SK-N-SH treated with all-trans-retinoic acid at 6 μM for 48 hours (cell line): ENCODE measurements around the gene GATAD2A.

Experiments
- ATAC-seq: fragments of 200-7000 bp; cut with Tn5 transposase; 3 replicates; pipeline ENCODE4 v1.9.1; 2020; ENCODE audit warnings: mild to moderate bottlenecking, moderate library complexity
- ARNTL ChIP-seq: fragments of 450-650 bp; formaldehyde crosslinking; IDR thresholded peaks from 2 replicates; pipeline ENCODE4 v1.5.0; 2020; ENCODE audit warnings: low read depth, mild to moderate bottlenecking, moderate library complexity, borderline replicate concordance
- BACH2 ChIP-seq: fragments of 250-450 bp; sonication (Bioruptor Pico); IDR thresholded peaks from 2 replicates; pipeline ENCODE4 v1.9.0; 2021; ENCODE audit warnings: mild to moderate bottlenecking, borderline replicate concordance
- CSDC2 ChIP-seq: fragments of 250-450 bp; sonication (Bioruptor Pico); IDR thresholded peaks from 2 replicates; pipeline ENCODE4 v1.5.0; 2020; ENCODE audit warnings: mild to moderate bottlenecking, moderate library complexity
- ESRRG ChIP-seq: fragments of 250-450 bp; sonication (Bioruptor Pico); IDR thresholded peaks from 2 replicates; pipeline ENCODE4 v1.6.1; 2021; ENCODE audit warnings: mild to moderate bottlenecking
- GLIS3 ChIP-seq: fragments of 250-450 bp; sonication (Bioruptor Pico); IDR thresholded peaks from 2 replicates; pipeline ENCODE4 v1.5.0; 2020; ENCODE audit warnings: mild to moderate bottlenecking, moderate library complexity
- ISL1 ChIP-seq: fragments of 250-450 bp; sonication (Bioruptor Pico); IDR thresholded peaks from 2 replicates; pipeline ENCODE4 v2.1.2; 2022; ENCODE audit warnings: mild to moderate bottlenecking, moderate library complexity
- OSR1 ChIP-seq: fragments of 250-450 bp; sonication (Bioruptor Pico); IDR thresholded peaks from 2 replicates; pipeline ENCODE4 v1.8.0; 2022; ENCODE audit warnings: moderate library complexity, mild to moderate bottlenecking, inconsistent platforms
- PPARA ChIP-seq: fragments of 250-450 bp; sonication (Bioruptor Pico); IDR thresholded peaks from 2 replicates; pipeline ENCODE4 v1.5.0; 2020; ENCODE audit warnings: mild to moderate bottlenecking, borderline replicate concordance
- SNAI2 ChIP-seq: fragments of 250-450 bp; sonication (Bioruptor Pico); IDR thresholded peaks from 2 replicates; pipeline ENCODE4 v1.5.0; 2020; ENCODE audit warnings: mild to moderate bottlenecking, moderate library complexity
- TCF4 ChIP-seq: fragments of 250-450 bp; sonication (Bioruptor Pico); IDR thresholded peaks from 2 replicates; pipeline ENCODE4 v1.8.0; 2021; ENCODE audit warnings: mild to moderate bottlenecking, moderate library complexity, borderline replicate concordance
- TOX ChIP-seq: fragments of 250-450 bp; sonication (Bioruptor Pico); IDR thresholded peaks from 2 replicates; pipeline ENCODE4 v1.8.0; 2021; ENCODE audit warnings: mild to moderate bottlenecking, moderate library complexity, borderline replicate concordance
- ZC3H10 ChIP-seq: fragments of 250-450 bp; sonication (Bioruptor Pico); IDR thresholded peaks from 2 replicates; pipeline ENCODE4 v1.5.1; 2021; ENCODE audit warnings: mild to moderate bottlenecking, moderate library complexity
- ZFP3 ChIP-seq: fragments of 250-450 bp; sonication (Bioruptor Pico); IDR thresholded peaks from 2 replicates; pipeline ENCODE4 v1.5.0; 2020; ENCODE audit warnings: mild to moderate bottlenecking, moderate library complexity
- ZFP30 ChIP-seq: fragments of 450-650 bp; formaldehyde crosslinking; IDR thresholded peaks from 2 replicates; pipeline ENCODE4 v1.5.0; 2022; ENCODE audit warnings: mild to moderate bottlenecking, moderate library complexity
- ZNF565 ChIP-seq: fragments of 450-650 bp; formaldehyde crosslinking; conservative IDR thresholded peaks from 2 replicates; pipeline ENCODE4 v1.5.0; 2020; ENCODE audit warnings: low read depth, mild to moderate bottlenecking, moderate library complexity
- ZNF70 ChIP-seq: fragments of 450-650 bp; formaldehyde crosslinking; IDR thresholded peaks from 2 replicates; pipeline ENCODE4 v1.5.0; 2020; ENCODE audit warnings: mild to moderate bottlenecking, moderate library complexity
- ZNF8 ChIP-seq: fragments of 450-650 bp; formaldehyde crosslinking; IDR thresholded peaks from 2 replicates; pipeline ENCODE4 v1.5.0; 2020; ENCODE audit warnings: mild to moderate bottlenecking, moderate library complexity
- TF ChIP-seq, protein P1 (sequence below): fragments of 250-450 bp; sonication (Bioruptor Pico); IDR thresholded peaks from 2 replicates; pipeline ENCODE4 v1.5.1; 2020; ENCODE audit warnings: low read depth, mild to moderate bottlenecking, moderate library complexity
- TF ChIP-seq, protein P2 (sequence below): fragments of 250-450 bp; sonication (Bioruptor Pico); IDR thresholded peaks from 2 replicates; pipeline ENCODE4 v1.8.0; 2021; ENCODE audit warnings: low read depth, mild to moderate bottlenecking, moderate library complexity, borderline replicate concordance
- TF ChIP-seq, protein P3 (sequence below): fragments of 250-450 bp; sonication (Bioruptor Pico); IDR thresholded peaks from 2 replicates; pipeline ENCODE4 v1.5.0; 2020; ENCODE audit warnings: mild to moderate bottlenecking, moderate library complexity
- TF ChIP-seq, protein P4 (sequence below): fragments of 250-450 bp; sonication (Bioruptor Pico); IDR thresholded peaks from 2 replicates; pipeline ENCODE4 v1.5.1; 2021; ENCODE audit warnings: mild to moderate bottlenecking, moderate library complexity

Gene GATAD2A

DNA sequence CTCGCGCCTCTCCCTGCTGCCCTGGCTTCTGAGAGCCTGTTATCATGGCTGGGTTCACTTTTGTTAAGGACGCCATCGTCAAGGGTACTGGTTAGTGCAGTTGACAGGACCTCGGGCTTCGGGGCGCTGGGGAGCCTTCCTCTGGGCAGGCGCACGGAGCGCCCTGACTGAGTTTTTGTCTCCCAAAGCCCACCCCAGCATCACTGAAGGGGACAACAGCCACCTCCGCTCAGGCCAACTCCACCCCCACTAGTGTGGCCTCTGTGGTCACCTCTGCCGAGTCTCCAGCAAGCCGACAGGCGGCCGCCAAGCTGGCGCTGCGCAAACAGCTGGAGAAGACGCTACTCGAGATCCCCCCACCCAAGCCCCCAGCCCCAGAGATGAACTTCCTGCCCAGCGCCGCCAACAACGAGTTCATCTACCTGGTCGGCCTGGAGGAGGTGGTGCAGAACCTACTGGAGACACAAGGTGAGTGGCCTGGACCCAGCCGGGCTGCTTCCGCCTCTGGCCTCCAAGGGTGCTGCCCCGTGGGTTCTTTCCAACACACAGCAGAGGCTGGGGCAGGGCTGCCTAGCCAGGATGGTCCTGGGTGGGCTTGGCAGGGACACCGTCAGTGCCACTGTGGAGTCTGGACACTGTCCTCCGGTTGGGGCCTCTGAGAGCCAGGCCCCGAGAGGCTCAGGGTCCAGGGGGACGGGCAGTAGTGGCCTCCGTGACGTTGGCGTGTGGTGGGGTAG, 92.9 kb downstream of the GATAD2A start:
- ATAC-seq: no peak
- TF ChIP-seq ZFP3 (CRISPR knock-in tag) (no peak), PPARA (CRISPR knock-in tag) (no peak), CSDC2 (CRISPR knock-in tag) (no peak), SNAI2 (CRISPR knock-in tag) (no peak), ZNF565 (CRISPR knock-in tag) (no peak), TOX (CRISPR knock-in tag) (no peak), ISL1 (CRISPR knock-in tag) (no peak), ZFP30 (no peak), OSR1 (CRISPR knock-in tag) (no peak), ESRRG (CRISPR knock-in tag) (no peak), GLIS3 (CRISPR knock-in tag) (no peak), BACH2 (CRISPR knock-in tag) (no peak), ZNF8 (CRISPR knock-in tag) (no peak)
- TF ChIP-seq, protein P1, sequence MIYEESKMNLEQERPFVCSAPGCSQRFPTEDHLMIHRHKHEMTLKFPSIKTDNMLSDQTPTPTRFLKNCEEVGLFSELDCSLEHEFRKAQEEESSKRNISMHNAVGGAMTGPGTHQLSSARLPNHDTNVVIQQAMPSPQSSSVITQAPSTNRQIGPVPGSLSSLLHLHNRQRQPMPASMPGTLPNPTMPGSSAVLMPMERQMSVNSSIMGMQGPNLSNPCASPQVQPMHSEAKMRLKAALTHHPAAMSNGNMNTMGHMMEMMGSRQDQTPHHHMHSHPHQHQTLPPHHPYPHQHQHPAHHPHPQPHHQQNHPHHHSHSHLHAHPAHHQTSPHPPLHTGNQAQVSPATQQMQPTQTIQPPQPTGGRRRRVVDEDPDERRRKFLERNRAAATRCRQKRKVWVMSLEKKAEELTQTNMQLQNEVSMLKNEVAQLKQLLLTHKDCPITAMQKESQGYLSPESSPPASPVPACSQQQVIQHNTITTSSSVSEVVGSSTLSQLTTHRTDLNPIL: no peak
- TF ChIP-seq, protein P2, sequence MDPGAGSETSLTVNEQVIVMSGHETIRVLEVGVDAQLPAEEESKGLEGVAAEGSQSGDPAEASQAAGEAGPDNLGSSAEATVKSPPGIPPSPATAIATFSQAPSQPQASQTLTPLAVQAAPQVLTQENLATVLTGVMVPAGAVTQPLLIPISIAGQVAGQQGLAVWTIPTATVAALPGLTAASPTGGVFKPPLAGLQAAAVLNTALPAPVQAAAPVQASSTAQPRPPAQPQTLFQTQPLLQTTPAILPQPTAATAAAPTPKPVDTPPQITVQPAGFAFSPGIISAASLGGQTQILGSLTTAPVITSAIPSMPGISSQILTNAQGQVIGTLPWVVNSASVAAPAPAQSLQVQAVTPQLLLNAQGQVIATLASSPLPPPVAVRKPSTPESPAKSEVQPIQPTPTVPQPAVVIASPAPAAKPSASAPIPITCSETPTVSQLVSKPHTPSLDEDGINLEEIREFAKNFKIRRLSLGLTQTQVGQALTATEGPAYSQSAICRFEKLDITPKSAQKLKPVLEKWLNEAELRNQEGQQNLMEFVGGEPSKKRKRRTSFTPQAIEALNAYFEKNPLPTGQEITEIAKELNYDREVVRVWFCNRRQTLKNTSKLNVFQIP (CRISPR knock-in tag): no peak
- TF ChIP-seq, protein P3, sequence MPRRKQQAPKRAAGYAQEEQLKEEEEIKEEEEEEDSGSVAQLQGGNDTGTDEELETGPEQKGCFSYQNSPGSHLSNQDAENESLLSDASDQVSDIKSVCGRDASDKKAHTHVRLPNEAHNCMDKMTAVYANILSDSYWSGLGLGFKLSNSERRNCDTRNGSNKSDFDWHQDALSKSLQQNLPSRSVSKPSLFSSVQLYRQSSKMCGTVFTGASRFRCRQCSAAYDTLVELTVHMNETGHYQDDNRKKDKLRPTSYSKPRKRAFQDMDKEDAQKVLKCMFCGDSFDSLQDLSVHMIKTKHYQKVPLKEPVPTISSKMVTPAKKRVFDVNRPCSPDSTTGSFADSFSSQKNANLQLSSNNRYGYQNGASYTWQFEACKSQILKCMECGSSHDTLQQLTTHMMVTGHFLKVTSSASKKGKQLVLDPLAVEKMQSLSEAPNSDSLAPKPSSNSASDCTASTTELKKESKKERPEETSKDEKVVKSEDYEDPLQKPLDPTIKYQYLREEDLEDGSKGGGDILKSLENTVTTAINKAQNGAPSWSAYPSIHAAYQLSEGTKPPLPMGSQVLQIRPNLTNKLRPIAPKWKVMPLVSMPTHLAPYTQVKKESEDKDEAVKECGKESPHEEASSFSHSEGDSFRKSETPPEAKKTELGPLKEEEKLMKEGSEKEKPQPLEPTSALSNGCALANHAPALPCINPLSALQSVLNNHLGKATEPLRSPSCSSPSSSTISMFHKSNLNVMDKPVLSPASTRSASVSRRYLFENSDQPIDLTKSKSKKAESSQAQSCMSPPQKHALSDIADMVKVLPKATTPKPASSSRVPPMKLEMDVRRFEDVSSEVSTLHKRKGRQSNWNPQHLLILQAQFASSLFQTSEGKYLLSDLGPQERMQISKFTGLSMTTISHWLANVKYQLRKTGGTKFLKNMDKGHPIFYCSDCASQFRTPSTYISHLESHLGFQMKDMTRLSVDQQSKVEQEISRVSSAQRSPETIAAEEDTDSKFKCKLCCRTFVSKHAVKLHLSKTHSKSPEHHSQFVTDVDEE (CRISPR knock-in tag): no peak
- TF ChIP-seq, protein P4, sequence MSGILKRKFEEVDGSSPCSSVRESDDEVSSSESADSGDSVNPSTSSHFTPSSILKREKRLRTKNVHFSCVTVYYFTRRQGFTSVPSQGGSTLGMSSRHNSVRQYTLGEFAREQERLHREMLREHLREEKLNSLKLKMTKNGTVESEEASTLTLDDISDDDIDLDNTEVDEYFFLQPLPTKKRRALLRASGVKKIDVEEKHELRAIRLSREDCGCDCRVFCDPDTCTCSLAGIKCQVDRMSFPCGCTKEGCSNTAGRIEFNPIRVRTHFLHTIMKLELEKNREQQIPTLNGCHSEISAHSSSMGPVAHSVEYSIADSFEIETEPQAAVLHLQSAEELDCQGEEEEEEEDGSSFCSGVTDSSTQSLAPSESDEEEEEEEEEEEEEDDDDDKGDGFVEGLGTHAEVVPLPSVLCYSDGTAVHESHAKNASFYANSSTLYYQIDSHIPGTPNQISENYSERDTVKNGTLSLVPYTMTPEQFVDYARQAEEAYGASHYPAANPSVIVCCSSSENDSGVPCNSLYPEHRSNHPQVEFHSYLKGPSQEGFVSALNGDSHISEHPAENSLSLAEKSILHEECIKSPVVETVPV (CRISPR knock-in tag): no peak

DNA sequence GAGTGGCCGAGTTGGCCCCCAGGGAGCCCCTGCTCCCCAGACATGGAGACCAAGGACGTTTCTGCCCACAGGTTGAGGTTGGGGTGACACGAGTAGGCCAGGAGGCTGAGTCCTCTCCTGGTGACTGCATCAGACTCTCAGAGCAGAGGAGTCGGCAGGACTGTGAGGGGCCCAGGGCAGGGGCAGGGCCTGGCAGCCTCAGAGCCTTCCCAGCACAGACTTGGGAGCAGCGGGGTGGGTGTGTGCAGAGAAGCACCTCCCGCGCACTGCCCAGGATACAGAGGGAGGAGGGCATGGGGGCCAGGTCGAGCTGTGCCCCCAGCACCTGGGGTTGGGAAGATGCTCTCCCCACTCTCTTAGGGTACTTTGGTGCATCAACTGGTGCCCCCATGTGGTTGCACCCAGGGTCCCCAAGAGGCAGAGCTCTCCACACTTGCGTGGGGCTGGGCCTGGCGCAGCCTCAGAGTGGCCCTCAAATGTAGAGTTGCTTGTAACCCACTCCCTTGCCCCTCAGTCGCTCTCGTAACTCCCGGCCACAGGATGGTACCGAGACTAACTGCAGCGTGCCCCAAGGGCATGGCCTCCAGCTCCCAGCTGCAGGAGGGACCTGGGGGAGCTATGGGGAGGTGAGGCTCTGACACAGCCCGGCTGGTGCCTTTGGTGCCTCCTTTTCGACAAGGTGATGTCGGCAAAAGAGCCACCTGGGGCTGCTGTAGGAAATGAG, 94.0 kb downstream of the GATAD2A start:
- TF ChIP-seq TCF4 (CRISPR knock-in tag): no peak
- TF ChIP-seq, all 23 proteins: peak for 0
- no peak for ATAC-seq

DNA sequence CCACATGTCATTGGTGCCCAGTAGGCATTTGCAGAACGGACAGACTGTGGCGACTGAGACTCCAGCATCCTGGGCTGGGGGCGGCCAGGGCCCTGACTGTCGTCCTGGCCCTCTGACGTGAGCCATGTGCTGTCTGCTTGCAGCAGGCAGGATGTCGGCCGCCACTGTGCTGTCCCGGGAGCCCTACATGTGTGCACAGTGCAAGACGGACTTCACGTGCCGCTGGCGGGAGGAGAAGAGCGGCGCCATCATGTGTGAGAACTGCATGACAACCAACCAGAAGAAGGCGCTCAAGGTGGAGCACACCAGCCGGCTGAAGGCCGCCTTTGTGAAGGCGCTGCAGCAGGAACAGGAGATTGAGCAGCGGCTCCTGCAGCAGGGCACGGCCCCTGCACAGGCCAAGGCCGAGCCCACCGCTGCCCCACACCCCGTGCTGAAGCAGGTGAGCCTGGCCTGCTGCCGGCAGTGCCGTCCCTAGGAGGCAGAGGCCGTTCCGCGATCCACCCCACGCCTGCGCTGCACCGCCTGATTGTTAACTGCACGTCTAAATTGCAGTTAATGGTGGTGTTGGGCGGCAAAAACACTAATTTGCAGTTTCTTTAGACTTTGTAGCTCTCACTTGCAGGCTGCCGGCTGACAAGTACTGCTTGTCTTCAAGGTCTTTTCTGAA, 95.6 kb downstream of the GATAD2A start:
- no peak for TF ChIP-seq ARNTL (CRISPR knock-in tag)
- TF ChIP-seq, protein P4 (CRISPR knock-in tag): no peak
- TF ChIP-seq ZNF565 (CRISPR knock-in tag): no peak
- no peak for TF ChIP-seq BACH2 (CRISPR knock-in tag)
- TF ChIP-seq GLIS3 (CRISPR knock-in tag): no peak
- no peak for TF ChIP-seq ZC3H10 (CRISPR knock-in tag)
- TF ChIP-seq, protein P1: no peak
- TF ChIP-seq ZFP30: no peak
- TF ChIP-seq PPARA (CRISPR knock-in tag): no peak
- TF ChIP-seq, protein P3 (CRISPR knock-in tag): no peak
- no peak for TF ChIP-seq SNAI2 (CRISPR knock-in tag)
- no peak for TF ChIP-seq ZNF70 (CRISPR knock-in tag)
- no peak for TF ChIP-seq ZNF8 (CRISPR knock-in tag)
- no peak for TF ChIP-seq TCF4 (CRISPR knock-in tag)
- no peak for TF ChIP-seq TOX (CRISPR knock-in tag)
- TF ChIP-seq, all 23 proteins: peak for 0
- ATAC-seq: no peak
